ENCODE data around the gene SAMD4B. TPM values are rescaled to one million over a fixed set of nuclear protein-coding genes. Genes with fewer than 3 reads are reported as not detected.

SAMD4B gene
- total and polyA plus RNA-seq, 2 experiments from 2014 or later = 54.8 to 61.0 TPM

DNA sequence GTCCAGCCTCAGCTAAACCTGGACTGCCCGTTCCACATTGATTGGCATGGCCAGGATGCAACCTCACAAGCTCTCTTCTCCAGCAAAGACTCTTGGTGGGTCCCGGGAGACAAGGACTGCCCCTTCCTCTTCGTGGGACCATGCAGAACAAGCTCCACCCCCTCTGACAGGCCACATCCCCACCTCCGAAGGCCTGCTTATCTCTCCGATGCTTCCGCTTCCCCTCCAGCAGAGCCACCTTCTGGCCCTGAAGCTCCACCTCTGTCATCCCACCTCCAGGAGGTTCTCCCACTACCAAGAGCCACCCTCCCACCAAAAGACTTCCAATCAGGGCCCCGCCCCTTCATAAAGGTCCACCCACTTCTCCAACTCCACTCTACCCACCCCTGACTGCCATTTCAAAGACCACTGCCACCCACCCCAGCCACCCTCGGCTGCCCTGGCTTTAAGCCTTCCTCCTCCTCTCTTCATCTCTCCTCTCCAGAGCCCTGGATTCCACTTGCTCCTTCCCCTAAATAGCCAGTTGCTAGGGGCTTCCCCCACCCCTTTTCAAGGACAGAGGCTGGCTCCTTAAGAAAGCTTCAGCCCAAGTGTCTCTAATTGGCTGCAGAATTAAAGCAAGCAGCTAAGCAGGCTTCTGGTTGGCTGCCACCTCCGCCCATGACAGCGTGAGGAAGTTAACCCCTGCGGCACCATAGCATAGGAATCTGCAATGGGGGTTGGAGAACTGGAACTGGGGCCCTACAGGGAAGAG, 31.5 kb upstream of the SAMD4B start:
- Histone ChIP-seq H3K9me3 (ENCODE audit: low read depth) (no peaks in the 10 kb centered on the region), H3K36me3 (replicated peaks; ENCODE audit: insufficient read depth, low read depth) (no peaks in the 10 kb centered on the region), H2AFZ (no peak overlapping the region), H3K4me1 (ENCODE audit: insufficient read depth) (peaks cover 21% of the 10 kb centered on the region), H3K4me2 (no peak overlapping the region), H3K27me3 (peaks cover 13% of the 10 kb centered on the region), H4K20me1 (ENCODE audit: insufficient read depth, poor library complexity, severe bottlenecking) (no peaks in the 10 kb centered on the region), H3K79me2 (no peaks in the 10 kb centered on the region), H3K9me2 (replicated peaks; ENCODE audit: insufficient read depth) (no peaks in the 10 kb centered on the region), H3K4me3 (no peak overlapping the region), H3K27ac (no peak overlapping the region)
- TF ChIP-seq, protein P1, sequence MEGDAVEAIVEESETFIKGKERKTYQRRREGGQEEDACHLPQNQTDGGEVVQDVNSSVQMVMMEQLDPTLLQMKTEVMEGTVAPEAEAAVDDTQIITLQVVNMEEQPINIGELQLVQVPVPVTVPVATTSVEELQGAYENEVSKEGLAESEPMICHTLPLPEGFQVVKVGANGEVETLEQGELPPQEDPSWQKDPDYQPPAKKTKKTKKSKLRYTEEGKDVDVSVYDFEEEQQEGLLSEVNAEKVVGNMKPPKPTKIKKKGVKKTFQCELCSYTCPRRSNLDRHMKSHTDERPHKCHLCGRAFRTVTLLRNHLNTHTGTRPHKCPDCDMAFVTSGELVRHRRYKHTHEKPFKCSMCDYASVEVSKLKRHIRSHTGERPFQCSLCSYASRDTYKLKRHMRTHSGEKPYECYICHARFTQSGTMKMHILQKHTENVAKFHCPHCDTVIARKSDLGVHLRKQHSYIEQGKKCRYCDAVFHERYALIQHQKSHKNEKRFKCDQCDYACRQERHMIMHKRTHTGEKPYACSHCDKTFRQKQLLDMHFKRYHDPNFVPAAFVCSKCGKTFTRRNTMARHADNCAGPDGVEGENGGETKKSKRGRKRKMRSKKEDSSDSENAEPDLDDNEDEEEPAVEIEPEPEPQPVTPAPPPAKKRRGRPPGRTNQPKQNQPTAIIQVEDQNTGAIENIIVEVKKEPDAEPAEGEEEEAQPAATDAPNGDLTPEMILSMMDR (IDR thresholded peaks at IDR 0.05; ENCODE audit: poor library complexity) = no peak
- TF ChIP-seq EZH2 (IDR thresholded peaks at IDR 0.05; ENCODE audit: borderline replicate concordance) = no peak
- no peak for DNase-seq (ENCODE audit: low spot score)
- 80% methylated on average over 9 of the region's 11 CpGs for WGBS (ENCODE audit: low lambda C conversion rate, missing lambda C conversion rate)

- 97% methylated on average over 61 of the region's 64 CpGs for WGBS (ENCODE audit: low lambda C conversion rate, missing lambda C conversion rate)
Measured at GRCh38 chr19:39314016-39314728, 28.0 kb upstream of the SAMD4B start.

GRCh38 chr19:39315933-39316332, 26.3 kb upstream of the SAMD4B start:
- Histone ChIP-seq H3K27me3 (no peaks in the 10 kb centered on the region), H2AFZ (no peak overlapping the region), H3K4me1 (ENCODE audit: insufficient read depth) (peaks cover 4% of the 10 kb centered on the region), H3K9me2 (replicated peaks; ENCODE audit: insufficient read depth) (no peaks in the 10 kb centered on the region), H3K4me2 (no peak overlapping the region), H3K36me3 (replicated peaks; ENCODE audit: insufficient read depth, low read depth) (no peaks in the 10 kb centered on the region), H3K79me2 (no peaks in the 10 kb centered on the region), H3K27ac (no peak overlapping the region), H3K4me3 (no peak overlapping the region), H3K9me3 (ENCODE audit: low read depth) (no peaks in the 10 kb centered on the region), H4K20me1 (ENCODE audit: insufficient read depth, poor library complexity, severe bottlenecking) (no peaks in the 10 kb centered on the region)
- DNase-seq (ENCODE audit: low spot score) = no peak
- TF ChIP-seq, protein P1 (IDR thresholded peaks at IDR 0.05; ENCODE audit: poor library complexity) = no peak
- TF ChIP-seq EZH2phosphoT487 (IDR thresholded peaks at IDR 0.05; ENCODE audit: low read depth, severe bottlenecking, unreplicated experiment) (no peak), EZH2 (IDR thresholded peaks at IDR 0.05; ENCODE audit: borderline replicate concordance) (no peak)
- WGBS (ENCODE audit: low lambda C conversion rate, missing lambda C conversion rate) = 97% methylated on average over 1 of the region's 1 CpG

More at GRCh38 chr19:39314016-39314728, 28.0 kb upstream of the SAMD4B start:
- DNase-seq (ENCODE audit: low spot score) = no peak
- TF ChIP-seq, protein P1 (IDR thresholded peaks at IDR 0.05; ENCODE audit: poor library complexity) = no peak
- TF ChIP-seq EZH2phosphoT487 (IDR thresholded peaks at IDR 0.05; ENCODE audit: low read depth, severe bottlenecking, unreplicated experiment) = no peak
- TF ChIP-seq EZH2 (IDR thresholded peaks at IDR 0.05; ENCODE audit: borderline replicate concordance) = no peak
- no peaks in the 10 kb centered on the region for H4K20me1 ChIP-seq (ENCODE audit: insufficient read depth, poor library complexity, severe bottlenecking)
- H3K79me2 ChIP-seq = no peaks in the 10 kb centered on the region
- no peaks in the 10 kb centered on the region for H3K9me2 ChIP-seq (replicated peaks; ENCODE audit: insufficient read depth)
- no peaks in the 10 kb centered on the region for H3K4me1 ChIP-seq (ENCODE audit: insufficient read depth)
- no peak overlapping the region for H3K27ac ChIP-seq
- no peak overlapping the region for H3K4me3 ChIP-seq
- no peaks in the 10 kb centered on the region for H3K27me3 ChIP-seq
- no peak overlapping the region for H2AFZ ChIP-seq
- H3K9me3 ChIP-seq (ENCODE audit: low read depth) = no peaks in the 10 kb centered on the region
- H3K4me2 ChIP-seq = no peak overlapping the region
- no peaks in the 10 kb centered on the region for H3K36me3 ChIP-seq (replicated peaks; ENCODE audit: insufficient read depth, low read depth)

Data from hepatocyte (in vitro differentiated cells).